Calu3 (cell line): ENCODE results near the gene DMD. TPM values are rescaled to one million over a fixed set of nuclear protein-coding genes. Genes with fewer than 3 reads are reported as not detected.
"Not testable (repeated sequence)": the region's sequence is repeated elsewhere in the genome, so short reads cannot be mapped to it uniquely, and the experiment has no call there.

ENCODE experiments used
- BruUV-seq: library from RNA; stranded (reverse); fragments of 400-500 nt; replicated peaks from 2 replicates; lab custom pipeline; 2021; lab: Mats Ljungman, UMichigan
- CTCF ChIA-PET: fragments of 300-600 bp; sonication (Branson Sonifier 250); formaldehyde crosslinking; loops from one replicate; lab custom pipeline; 2022; ENCODE audit warnings: antibody characterized with exemption; lab: Charles Lee
- DNase-seq: peaks from one replicate; pipeline ENCODE4 v3.0.0; 2022
- H3K27ac Mint-ChIP-seq: one replicate; pipeline ENCODE4 v1.8.0; 2022; ENCODE audit warnings: mixed read lengths; ENCODE audit not compliant: unreplicated experiment
- H3K27me3 Mint-ChIP-seq: one replicate; pipeline ENCODE4 v1.8.0; 2022; ENCODE audit warnings: mixed read lengths; ENCODE audit not compliant: unreplicated experiment
- H3K36me3 Mint-ChIP-seq: one replicate; pipeline ENCODE4 v1.8.0; 2022; ENCODE audit warnings: mild to moderate bottlenecking, moderate library complexity, mixed read lengths; ENCODE audit not compliant: insufficient read depth, unreplicated experiment
- H3K4me1 Mint-ChIP-seq: one replicate; pipeline ENCODE4 v1.8.0; 2022; ENCODE audit warnings: mild to moderate bottlenecking, low read depth, mixed read lengths; ENCODE audit not compliant: unreplicated experiment
- H3K4me3 Mint-ChIP-seq: one replicate; pipeline ENCODE4 v1.8.0; 2022; ENCODE audit warnings: mild to moderate bottlenecking, low read depth, moderate library complexity, mixed read lengths; ENCODE audit not compliant: unreplicated experiment
- H3K9me3 Mint-ChIP-seq: one replicate; pipeline ENCODE4 v1.8.0; 2022; ENCODE audit warnings: low read depth, mixed read lengths; ENCODE audit not compliant: unreplicated experiment
- intact Hi-C: fragments of 100-400 bp; cut with micrococcal nuclease; formaldehyde crosslinking; loops from one replicate; pipeline ENCODE4 v1.10.0; 2022; ENCODE audit not compliant: unreplicated experiment
- total RNA-seq: library from RNA; stranded (reverse); gene quantifications from 2 replicates; pipeline ENCODE4 v1.2.3, GENCODE V29; 2022
- TF ChIP-seq, protein P1 (sequence below): fragments of 200-600 bp; IDR thresholded peaks from one replicate; pipeline ENCODE4 v1.8.0; 2022; ENCODE audit warnings: antibody characterized with exemption; ENCODE audit not compliant: unreplicated experiment

DMD gene
- total RNA-seq, 1 experiment from 2014 or later = 11.6 TPM

DNA sequence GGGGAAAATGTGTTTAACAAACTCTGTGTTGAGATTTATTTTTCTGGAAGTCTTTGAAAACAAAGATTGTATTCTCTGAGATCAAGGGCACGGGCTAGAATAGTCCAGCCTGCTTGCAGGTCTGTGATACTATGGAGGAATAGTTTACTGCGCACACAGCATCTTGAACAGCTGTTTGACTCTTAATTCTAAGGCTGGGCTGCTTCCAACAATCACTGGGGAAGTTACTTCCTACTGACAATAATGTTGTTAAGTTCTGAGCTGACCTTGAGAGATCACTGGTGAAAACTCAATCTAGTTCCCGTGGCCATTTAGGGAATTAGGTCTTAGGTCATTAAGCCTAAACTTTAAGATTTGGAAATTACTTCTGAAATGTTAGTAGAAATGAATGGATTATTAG lies 1723.4 kb downstream of the DMD start:
- no peaks in the 10 kb centered on the region for H3K36me3 Mint-ChIP-seq
- peaks cover 2% of the 10 kb centered on the region for H3K9me3 Mint-ChIP-seq
- DNase-seq = no peak
- TF ChIP-seq, protein P1, sequence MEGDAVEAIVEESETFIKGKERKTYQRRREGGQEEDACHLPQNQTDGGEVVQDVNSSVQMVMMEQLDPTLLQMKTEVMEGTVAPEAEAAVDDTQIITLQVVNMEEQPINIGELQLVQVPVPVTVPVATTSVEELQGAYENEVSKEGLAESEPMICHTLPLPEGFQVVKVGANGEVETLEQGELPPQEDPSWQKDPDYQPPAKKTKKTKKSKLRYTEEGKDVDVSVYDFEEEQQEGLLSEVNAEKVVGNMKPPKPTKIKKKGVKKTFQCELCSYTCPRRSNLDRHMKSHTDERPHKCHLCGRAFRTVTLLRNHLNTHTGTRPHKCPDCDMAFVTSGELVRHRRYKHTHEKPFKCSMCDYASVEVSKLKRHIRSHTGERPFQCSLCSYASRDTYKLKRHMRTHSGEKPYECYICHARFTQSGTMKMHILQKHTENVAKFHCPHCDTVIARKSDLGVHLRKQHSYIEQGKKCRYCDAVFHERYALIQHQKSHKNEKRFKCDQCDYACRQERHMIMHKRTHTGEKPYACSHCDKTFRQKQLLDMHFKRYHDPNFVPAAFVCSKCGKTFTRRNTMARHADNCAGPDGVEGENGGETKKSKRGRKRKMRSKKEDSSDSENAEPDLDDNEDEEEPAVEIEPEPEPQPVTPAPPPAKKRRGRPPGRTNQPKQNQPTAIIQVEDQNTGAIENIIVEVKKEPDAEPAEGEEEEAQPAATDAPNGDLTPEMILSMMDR = no peak
- no peak overlapping the region for H3K4me3 Mint-ChIP-seq
- CTCF ChIA-PET = no interaction called here
- no TSS peak for BruUV-seq
- peaks cover 10% of the 10 kb centered on the region for H3K4me1 Mint-ChIP-seq
- intact Hi-C loops = no loop called here
- H3K27me3 Mint-ChIP-seq = no peaks in the 10 kb centered on the region
- no peak overlapping the region for H3K27ac Mint-ChIP-seq

DNA sequence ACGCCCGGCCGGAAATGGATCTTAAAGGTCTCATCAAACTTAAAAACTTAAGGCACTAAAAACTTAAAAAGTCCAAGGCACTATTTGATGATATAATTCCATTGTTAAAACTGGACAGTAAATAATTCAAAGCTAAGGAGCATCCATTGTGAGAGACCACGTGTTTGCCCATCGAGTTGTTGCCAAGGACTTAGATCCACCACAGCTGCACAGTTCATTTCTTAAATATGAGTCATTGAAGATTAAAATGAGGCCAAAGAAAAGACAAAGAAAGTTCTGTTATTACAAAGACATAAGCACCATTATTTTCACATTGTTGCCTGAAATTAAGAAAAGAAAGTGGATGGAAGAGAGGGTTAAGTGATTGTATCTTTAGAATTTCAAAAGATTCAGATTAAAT lies 1728.0 kb downstream of the DMD start:
- Mint-ChIP-seq H3K36me3 (no peaks in the 10 kb centered on the region), H3K4me3 (peak overlapping the region; percentile 3), H3K27me3 (no peaks in the 10 kb centered on the region), H3K27ac (peak overlapping the region; percentile 72), H3K4me1 (peaks cover 34% of the 10 kb centered on the region), H3K9me3 (peaks cover 15% of the 10 kb centered on the region)
- CTCF ChIA-PET = interaction anchor here (0.5 kb wide), 1 partner anchor 102 kb away, joined by 4 read pairs; no protein-coding TSS in a partner anchor
- intact Hi-C loops = no loop called here
- no TSS peak for BruUV-seq
- no peak for DNase-seq
- TF ChIP-seq, protein P1 = no peak

DNA sequence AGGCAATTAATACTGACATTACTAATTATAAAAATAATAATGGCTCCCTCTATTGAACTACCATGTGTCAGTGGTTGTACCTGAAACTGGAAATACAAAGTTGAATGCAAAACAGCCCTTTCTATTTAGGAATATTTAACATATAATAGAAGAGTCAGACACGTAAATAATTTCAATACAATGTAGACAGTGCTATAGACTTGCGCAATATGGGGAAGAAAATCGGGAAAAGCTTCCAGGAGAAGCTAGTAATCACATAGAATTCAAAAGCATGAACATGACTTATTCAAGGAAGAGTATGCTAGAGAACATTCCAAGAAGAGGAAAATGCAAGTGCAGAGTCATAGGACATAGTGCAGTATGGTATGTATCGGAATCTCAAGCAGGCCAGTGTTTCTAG lies 1730.7 kb downstream of the DMD start:
- no peak for DNase-seq
- Mint-ChIP-seq H3K27ac (no peak overlapping the region), H3K9me3 (peaks cover 15% of the 10 kb centered on the region), H3K27me3 (no peaks in the 10 kb centered on the region), H3K36me3 (no peaks in the 10 kb centered on the region), H3K4me3 (no peak overlapping the region), H3K4me1 (peaks cover 34% of the 10 kb centered on the region)
- TF ChIP-seq, protein P1 = no peak
- CTCF ChIA-PET = no interaction called here
- intact Hi-C loops = no loop called here
- no TSS peak for BruUV-seq

DNA sequence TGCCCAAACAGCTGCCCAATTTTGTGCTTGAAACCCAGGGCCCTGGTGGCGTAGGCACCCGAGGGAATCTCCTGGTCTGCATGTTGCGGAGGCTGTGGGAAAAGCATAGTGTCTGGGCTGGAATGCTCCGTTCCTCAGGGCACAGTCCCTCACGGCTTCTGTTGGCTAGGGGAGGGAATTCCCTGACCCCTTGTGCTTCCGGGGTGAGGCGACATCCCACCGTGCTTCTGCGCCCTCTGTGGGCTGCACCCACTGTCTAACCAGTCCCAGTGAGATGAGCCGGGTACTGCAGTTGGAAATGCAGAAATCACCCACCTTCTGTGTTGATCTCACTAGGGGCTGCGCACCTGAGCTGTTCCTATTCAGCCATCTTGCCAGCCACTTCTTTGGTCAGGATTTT lies 1740.1 kb downstream of the DMD start:
- intact Hi-C loops = no loop called here
- Mint-ChIP-seq H3K9me3 (peaks cover 2% of the 10 kb centered on the region), H3K4me1 (no peaks in the 10 kb centered on the region), H3K36me3 (no peaks in the 10 kb centered on the region), H3K27ac (no peak overlapping the region), H3K4me3 (no peak overlapping the region), H3K27me3 (no peaks in the 10 kb centered on the region)
- TF ChIP-seq, protein P1 = no peak
- CTCF ChIA-PET = no interaction called here
- BruUV-seq = no TSS peak
- no peak for DNase-seq

DNA sequence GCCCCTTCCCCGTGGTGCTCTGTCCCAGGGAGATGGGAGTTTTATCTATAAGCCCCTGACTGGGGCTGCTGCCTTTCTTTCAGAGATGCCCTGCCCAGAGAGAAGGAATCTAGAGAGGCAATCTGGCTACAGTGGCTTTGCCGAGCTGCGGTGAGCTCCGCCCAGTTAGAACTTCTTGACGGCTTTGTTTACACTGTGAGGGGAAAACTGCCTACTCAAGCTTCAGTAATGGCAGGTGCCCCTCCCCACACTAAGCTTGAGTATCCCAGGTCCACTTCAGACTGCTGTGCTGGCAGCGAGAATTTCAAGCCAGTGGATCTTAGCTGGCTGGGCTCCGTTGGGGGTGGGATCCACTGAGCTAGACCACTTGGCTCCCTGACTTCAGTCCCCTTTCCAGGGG lies 1740.6 kb downstream of the DMD start:
- H3K4me1 Mint-ChIP-seq, H3K27me3 Mint-ChIP-seq, H3K27ac Mint-ChIP-seq, BruUV-seq, H3K36me3 Mint-ChIP-seq, intact Hi-C loops, DNase-seq, H3K9me3 Mint-ChIP-seq, H3K4me3 Mint-ChIP-seq, CTCF ChIA-PET: not testable (repeated sequence)
